PC-9 (cell line): ENCODE results near the gene COA5. TPM values are rescaled to one million over a fixed set of nuclear protein-coding genes. Genes with fewer than 3 reads are reported as not detected.

Experiments used
- BruUV-seq: library from RNA; stranded (reverse); fragments of 400-500 nt; replicated peaks from 2 replicates; lab custom pipeline; 2021; lab: Mats Ljungman, UMichigan
- CTCF ChIA-PET: fragments of 300-600 bp; sonication (Branson Sonifier 250); formaldehyde crosslinking; loops from one replicate; lab custom pipeline; 2022; ENCODE audit warnings: antibody characterized with exemption; lab: Charles Lee
- POLR2A ChIA-PET: fragments of 300-600 bp; sonication (Branson Sonifier 250); formaldehyde crosslinking; loops from one replicate; lab custom pipeline; 2022; ENCODE audit warnings: antibody characterized with exemption; ENCODE audit not compliant: unreplicated experiment; lab: Charles Lee
- DNase-seq, 2 experiments: peaks; one replicate each; pipeline versions ENCODE4 v3.0.0 to v3.0.0-alpha.2; 2015 to 2022; ENCODE audit warnings: mixed read lengths in 1 of 2
- H2AFZ ChIP-seq: fragments of 200-600 bp; sonication (generic); 2 replicates; pipeline ENCODE4 v1.8.1; 2017; ENCODE audit warnings: antibody characterized with exemption
- H3F3A ChIP-seq: fragments of 200-600 bp; sonication (generic); 2 replicates; pipeline ENCODE4 v1.8.1; 2017; ENCODE audit warnings: antibody characterized with exemption, mild to moderate bottlenecking, low read depth; ENCODE audit not compliant: insufficient read depth
- H3K27ac ChIP-seq: fragments of 200-600 bp; sonication (generic); 2 replicates; pipeline ENCODE4 v1.6.1; 2016; ENCODE audit warnings: mixed run types
- H3K27me3 ChIP-seq: fragments of 200-600 bp; sonication (generic); 2 replicates; pipeline ENCODE4 v1.6.1; 2016; ENCODE audit warnings: low read depth, mixed run types; ENCODE audit not compliant: insufficient read depth
- H3K36me3 ChIP-seq: fragments of 200-600 bp; sonication (generic); 2 replicates; pipeline ENCODE4 v1.6.1; 2016; ENCODE audit warnings: low read depth, mixed run types
- H3K4me1 ChIP-seq: fragments of 200-600 bp; sonication (generic); replicated peaks from 2 replicates; pipeline ENCODE4 v1.6.1; 2016; ENCODE audit warnings: mixed run types; ENCODE audit not compliant: insufficient read depth
- H3K4me2 ChIP-seq: fragments of 200-600 bp; sonication (generic); 2 replicates; pipeline ENCODE4 v1.6.1; 2017; ENCODE audit warnings: mixed run types
- H3K4me3 ChIP-seq: fragments of 200-600 bp; sonication (generic); 2 replicates; pipeline ENCODE4 v1.6.1; 2016; ENCODE audit warnings: mixed run types
- H3K79me2 ChIP-seq: fragments of 200-600 bp; sonication (generic); 2 replicates; pipeline ENCODE4 v1.6.1; 2017; ENCODE audit warnings: low read depth, mixed run types
- H3K9me2 ChIP-seq: fragments of 200-600 bp; sonication (generic); 2 replicates; pipeline ENCODE4 v1.8.1; 2017; ENCODE audit warnings: mild to moderate bottlenecking; ENCODE audit not compliant: insufficient read depth
- H3K9me3 ChIP-seq: fragments of 200-600 bp; sonication (generic); 2 replicates; pipeline ENCODE4 v1.8.1; 2016; ENCODE audit warnings: low read depth; ENCODE audit not compliant: insufficient read depth
- H4K20me1 ChIP-seq: fragments of 200-600 bp; sonication (generic); 2 replicates; pipeline ENCODE4 v1.8.1; 2017; ENCODE audit not compliant: insufficient read depth
- CTCF ChIP-seq: fragments of 200-600 bp; sonication (generic); conservative IDR thresholded peaks from 2 replicates; pipeline ENCODE4 v1.6.1; 2017; ENCODE audit warnings: mixed run types, antibody characterized with exemption, mild to moderate bottlenecking, moderate library complexity
- EZH2 ChIP-seq: fragments of 200-600 bp; sonication (generic); IDR thresholded peaks from 2 replicates; pipeline ENCODE4 v1.8.0; 2017; ENCODE audit warnings: antibody characterized with exemption, low read depth
- intact Hi-C: fragments of 100-400 bp; cut with micrococcal nuclease; formaldehyde crosslinking; loops from one replicate; pipeline ENCODE4 v1.10.0; 2022; ENCODE audit not compliant: unreplicated experiment
- total RNA-seq: library from RNA; stranded (reverse); gene quantifications from 2 replicates; pipeline ENCODE4 v1.2.3, GENCODE V29; 2021

COA5 gene
- total RNA-seq, 1 experiment from 2014 or later = 43.6 TPM

- H3F3A ChIP-seq = 0 out of 2 replicates have a peak, but pooled peaks cover 4% of the 10 kb centered on the region
- DNase-seq = no peak
- POLR2A ChIA-PET = no interaction called here
- H3K9me2 ChIP-seq = no peaks in the 10 kb centered on the region
- H3K79me2 ChIP-seq = no peaks in the 10 kb centered on the region
- no peak for TF ChIP-seq EZH2
- TF ChIP-seq CTCF = no peak
- CTCF ChIA-PET = no interaction called here
- no peaks in the 10 kb centered on the region for H3K9me3 ChIP-seq
- no peak overlapping the region for H2AFZ ChIP-seq
- no peak overlapping the region for H3K4me2 ChIP-seq
- no peaks in the 10 kb centered on the region for H3K27me3 ChIP-seq
- H3K36me3 ChIP-seq = no peaks in the 10 kb centered on the region
- H3K4me1 ChIP-seq = no peaks in the 10 kb centered on the region
- no peak overlapping the region for H3K27ac ChIP-seq
- no peak overlapping the region for H3K4me3 ChIP-seq
- intact Hi-C loops = no loop called here
- BruUV-seq = no TSS peak
- H4K20me1 ChIP-seq = no peaks in the 10 kb centered on the region
Measured at GRCh38 chr2:98654699-98655495, 46.6 kb upstream of the COA5 start.

DNA sequence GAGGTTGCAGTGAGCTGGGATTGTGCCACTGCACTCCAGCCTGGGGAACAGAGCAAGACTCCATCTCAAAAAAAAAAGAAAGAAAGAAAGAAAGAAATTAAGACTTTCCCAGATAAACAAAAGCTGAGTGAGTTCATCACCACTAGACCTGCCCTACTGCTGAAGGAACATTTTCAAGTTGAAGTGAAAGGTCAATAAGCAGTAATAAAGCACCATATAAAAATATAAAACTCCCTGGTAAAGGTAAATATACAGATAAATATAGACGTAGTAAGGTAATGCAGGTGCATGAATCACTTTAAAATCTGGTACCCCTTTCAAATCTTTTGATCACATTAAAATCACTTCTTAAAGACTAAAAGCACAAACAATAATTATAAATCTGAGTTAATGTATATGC, 42.7 kb upstream of the COA5 start:
- no peaks in the 10 kb centered on the region for H3K9me3 ChIP-seq
- TF ChIP-seq EZH2 (no peak), CTCF (no peak)
- no peaks in the 10 kb centered on the region for H3K27me3 ChIP-seq
- intact Hi-C loops = no loop called here
- BruUV-seq = no TSS peak
- H3K4me3 ChIP-seq = no peak overlapping the region
- POLR2A ChIA-PET = no interaction called here
- no peak overlapping the region for H3K4me2 ChIP-seq
- H3K27ac ChIP-seq = no peak overlapping the region
- no peak for DNase-seq
- no peaks in the 10 kb centered on the region for H3K4me1 ChIP-seq
- CTCF ChIA-PET = interaction anchor here (0.7 kb wide), 1 partner anchor 1783 kb away, joined by 3 read pairs; no protein-coding TSS in a partner anchor
- H4K20me1 ChIP-seq = no peaks in the 10 kb centered on the region
- H2AFZ ChIP-seq = no peak overlapping the region
- H3K79me2 ChIP-seq = no peaks in the 10 kb centered on the region
- no peaks in the 10 kb centered on the region for H3F3A ChIP-seq
- no peaks in the 10 kb centered on the region for H3K9me2 ChIP-seq
- no peaks in the 10 kb centered on the region for H3K36me3 ChIP-seq

DNA sequence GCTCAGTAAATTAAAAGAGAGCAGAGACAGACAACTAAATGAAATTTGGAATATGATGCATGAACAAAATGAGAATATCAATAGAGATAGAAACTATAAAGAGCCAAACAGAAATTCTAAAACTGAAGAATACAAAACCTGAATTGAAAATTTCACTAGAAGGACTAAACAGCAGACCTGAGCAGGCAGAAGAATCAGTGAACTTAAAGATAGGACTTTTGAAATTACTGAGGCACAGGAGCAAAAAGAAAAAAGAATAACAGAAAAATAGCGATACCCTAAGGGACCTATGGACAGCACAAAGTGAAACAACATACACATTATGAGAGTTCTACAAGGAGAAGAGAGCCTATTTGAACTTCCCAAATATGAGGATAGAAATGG, 41.7 kb upstream of the COA5 start:
- intact Hi-C loops = loop anchor here (1.0 to 5.0 kb wide), 6 partner anchors 149 to 840 kb away; partner anchors contain the start of genes CRACDL and REV1
- Histone ChIP-seq H2AFZ (no peak overlapping the region), H3K27ac (no peak overlapping the region), H4K20me1 (no peaks in the 10 kb centered on the region), H3K36me3 (no peaks in the 10 kb centered on the region; the same call in 1 of the 2 replicates), H3K4me3 (no peak overlapping the region), H3K9me2 (no peaks in the 10 kb centered on the region), H3F3A (no peaks in the 10 kb centered on the region), H3K9me3 (no peaks in the 10 kb centered on the region), H3K79me2 (no peaks in the 10 kb centered on the region), H3K4me2 (no peak overlapping the region), H3K4me1 (no peaks in the 10 kb centered on the region), H3K27me3 (no peaks in the 10 kb centered on the region)
- ChIA-PET POLR2A (no interaction called here), CTCF (interaction anchor here (1.0 to 1.6 kb wide), 7 partner anchors 90 to 419 kb away, joined by 3 to 14 read pairs (median 5); no protein-coding TSS in a partner anchor)
- BruUV-seq = no TSS peak
- no peak for TF ChIP-seq CTCF
- TF ChIP-seq EZH2 = no peak
- no peak for DNase-seq
